Activated CD4-positive, alpha-beta T cell treated with anti-CD3 and anti-CD28 coated beads, Interleukin-10, Interleukin-2, amounts not matched to agents 100 ng/mL and 50 ng/mL, durations not matched to agents 16 hours and 8 hours (primary cell): ENCODE data around the gene GNG7.
"Not testable (repeated sequence)": the region's sequence is repeated elsewhere in the genome, so short reads cannot be mapped to it uniquely, and the experiment has no call there.

ENCODE experiments used
- DNase-seq: peaks from one replicate; pipeline ENCODE4 v3.0.0-alpha.2; 2020

The GNG7 gene

GRCh38 chr19:2569596-2570465 is 132.7 kb downstream of the GNG7 start:
- DNase-seq: no peak

GRCh38 chr19:2567996-2568395 is 134.5 kb downstream of the GNG7 start:
- DNase-seq: no peak

- DNase-seq: no peak
Measured at GRCh38 chr19:2567580-2567979, 134.9 kb downstream of the GNG7 start.

GRCh38 chr19:2563546-2563945 is 138.9 kb downstream of the GNG7 start:
- not testable (repeated sequence) for DNase-seq

- DNase-seq: peak; percentile 83
Measured at GRCh38 chr19:2561895-2562294, 140.6 kb downstream of the GNG7 start.

- DNase-seq: no peak
Measured at GRCh38 chr19:2561221-2561620, 141.3 kb downstream of the GNG7 start.

- DNase-seq: no peak
Measured at GRCh38 chr19:2560369-2560768, 142.1 kb downstream of the GNG7 start.

GRCh38 chr19:2558543-2558942 is 144.0 kb downstream of the GNG7 start:
- DNase-seq: no peak

GRCh38 chr19:2558131-2558530 is 144.4 kb downstream of the GNG7 start:
- DNase-seq: not testable (repeated sequence)

GRCh38 chr19:2557093-2557440 is 145.4 kb downstream of the GNG7 start:
- DNase-seq: no peak

GRCh38 chr19:2556221-2557092 is 146.0 kb downstream of the GNG7 start:
- no peak for DNase-seq

GRCh38 chr19:2555422-2556220 is 146.9 kb downstream of the GNG7 start:
- no peak for DNase-seq

GRCh38 chr19:2554856-2555255 is 147.6 kb downstream of the GNG7 start:
- no peak for DNase-seq

GRCh38 chr19:2553510-2553909 is 149.0 kb downstream of the GNG7 start:
- DNase-seq: no peak

GRCh38 chr19:2552859-2553258 is 149.6 kb downstream of the GNG7 start:
- peak; percentile 88 for DNase-seq

GRCh38 chr19:2551864-2552185 is 150.7 kb downstream of the GNG7 start:
- DNase-seq: no peak

GRCh38 chr19:2551172-2551863 is 151.2 kb downstream of the GNG7 start:
- no peak for DNase-seq

- no peak for DNase-seq
Measured at GRCh38 chr19:2550431-2551171, 151.9 kb downstream of the GNG7 start.

GRCh38 chr19:2549701-2550191 is 152.7 kb downstream of the GNG7 start:
- no peak for DNase-seq

- no peak for DNase-seq
Measured at GRCh38 chr19:2548966-2549365, 153.5 kb downstream of the GNG7 start.

- no peak for DNase-seq
Measured at GRCh38 chr19:2547721-2548120, 154.8 kb downstream of the GNG7 start.
